Measurements from ENCODE around the gene MORC2.

Gene MORC2

DNA sequence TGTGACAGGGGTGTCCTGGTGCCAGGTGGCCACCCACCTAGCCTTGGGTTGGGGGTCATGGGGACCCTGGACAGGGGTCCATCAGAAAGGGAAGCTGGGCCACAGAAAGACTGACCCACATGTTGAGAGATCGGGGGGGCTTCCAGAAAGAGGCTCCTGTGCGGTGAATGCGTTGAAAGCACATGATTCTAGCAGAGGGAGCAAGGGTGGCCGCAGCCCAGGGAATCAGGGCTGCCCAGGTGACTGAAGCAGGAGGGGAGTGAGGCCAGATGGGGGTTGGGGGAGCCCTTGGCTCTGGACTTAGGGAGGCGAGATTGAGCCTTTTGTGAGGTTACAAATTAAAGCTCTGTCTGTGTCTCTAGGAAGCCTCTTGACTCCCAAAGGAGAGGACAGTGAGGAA is 80.7 kb downstream of the MORC2 start:
- DNase-seq (ENCODE audit: low read depth), result no peak

DNA sequence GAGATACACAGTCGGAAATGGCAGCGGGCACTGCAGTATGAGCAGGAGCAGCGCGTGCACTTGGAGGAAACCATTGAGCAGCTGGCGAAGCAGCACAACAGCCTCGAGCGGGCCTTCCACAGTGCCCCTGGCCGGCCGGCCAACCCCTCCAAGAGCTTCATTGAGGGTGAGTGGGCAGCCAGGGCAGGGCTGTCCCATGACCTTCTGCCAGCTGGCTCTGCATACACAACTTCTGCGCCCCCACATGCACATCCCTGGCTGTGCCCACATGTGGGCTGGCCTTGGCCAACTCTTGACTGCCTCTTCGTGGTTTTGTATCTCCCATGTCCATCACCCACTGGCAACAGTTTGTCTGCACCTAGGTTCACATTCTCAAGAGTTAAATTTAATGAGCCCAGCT is 81.1 kb downstream of the MORC2 start:
- no peak for DNase-seq (ENCODE audit: low read depth)

DNA sequence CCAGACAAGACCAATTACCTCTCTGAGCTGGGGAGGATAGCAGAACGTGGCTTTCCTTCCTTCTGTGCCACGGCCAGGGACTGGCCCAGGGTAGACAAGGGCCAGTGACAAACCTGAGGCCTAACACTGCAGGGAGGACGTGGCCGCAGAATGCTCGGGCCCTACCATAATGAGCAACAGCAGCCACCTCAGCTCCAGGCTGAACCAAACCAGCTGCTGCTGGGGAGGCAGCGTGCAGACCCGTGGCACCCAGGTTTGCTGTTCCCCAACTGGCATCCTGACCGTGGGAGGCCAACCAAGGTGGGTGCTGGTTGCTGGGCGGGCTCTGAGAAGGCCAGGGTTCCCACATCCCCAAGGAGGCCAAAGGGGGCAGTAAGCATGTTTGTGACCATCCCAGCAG is 83.0 kb downstream of the MORC2 start:
- DNase-seq (ENCODE audit: low read depth), result no peak

DNA sequence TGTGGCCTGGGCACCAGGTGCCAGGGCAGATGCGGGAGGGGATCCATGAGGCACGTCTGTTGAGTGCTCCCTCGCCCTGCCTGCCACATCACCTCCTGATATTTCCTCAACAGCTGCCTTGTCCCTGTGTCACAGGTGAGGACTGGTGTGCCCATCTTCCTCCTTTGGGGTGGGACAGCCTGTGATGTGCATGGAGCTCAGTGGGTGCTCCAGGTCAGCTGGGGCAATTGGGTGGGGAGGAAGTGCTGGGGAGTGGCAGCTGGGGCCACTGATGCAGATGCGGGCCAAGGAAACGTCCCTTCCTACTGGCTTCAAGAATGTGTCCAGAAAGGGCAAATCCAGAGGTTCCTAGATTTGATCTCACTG is 83.6 kb downstream of the MORC2 start:
- DNase-seq (ENCODE audit: low read depth), result no peak

DNA sequence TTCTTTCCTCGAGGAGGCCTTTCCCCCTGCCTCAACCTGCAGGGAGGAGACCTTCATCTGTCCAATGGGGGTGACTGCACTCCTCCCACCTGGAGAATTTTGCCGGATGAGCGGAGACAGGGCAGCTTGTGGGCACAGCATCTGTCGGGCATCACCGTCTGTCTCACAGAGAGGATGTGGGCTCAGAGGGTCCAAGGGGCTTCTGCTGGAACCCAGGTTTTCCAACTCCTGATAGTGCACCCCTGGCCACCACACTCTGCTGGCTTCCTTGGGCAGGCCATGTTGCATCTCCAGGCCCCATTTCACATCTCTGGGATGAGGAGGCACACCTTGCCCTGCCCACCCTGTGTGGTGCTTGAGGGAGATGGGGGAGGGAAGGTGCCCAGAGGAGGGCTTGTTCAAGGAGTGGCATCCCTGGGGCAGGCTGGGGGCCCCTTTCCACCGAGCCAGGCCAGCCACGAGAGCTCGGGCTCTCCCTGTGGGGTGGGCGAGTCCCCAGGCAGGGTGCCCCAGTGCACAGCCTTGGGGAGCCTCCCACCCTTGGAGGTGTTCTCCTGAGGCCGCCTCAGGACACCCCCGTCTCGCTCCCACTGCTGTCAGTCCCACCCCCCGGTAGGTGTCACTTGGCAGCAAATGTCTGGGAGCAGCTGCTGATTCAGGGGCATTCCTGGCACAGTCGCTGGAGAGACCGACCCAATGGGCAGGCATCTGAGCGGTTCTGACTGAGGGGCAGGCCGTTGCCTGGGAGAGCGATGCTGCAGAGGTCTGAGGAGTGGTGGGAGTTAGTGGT is 84.2 kb downstream of the MORC2 start:
- no peak for DNase-seq (ENCODE audit: low read depth)

DNA sequence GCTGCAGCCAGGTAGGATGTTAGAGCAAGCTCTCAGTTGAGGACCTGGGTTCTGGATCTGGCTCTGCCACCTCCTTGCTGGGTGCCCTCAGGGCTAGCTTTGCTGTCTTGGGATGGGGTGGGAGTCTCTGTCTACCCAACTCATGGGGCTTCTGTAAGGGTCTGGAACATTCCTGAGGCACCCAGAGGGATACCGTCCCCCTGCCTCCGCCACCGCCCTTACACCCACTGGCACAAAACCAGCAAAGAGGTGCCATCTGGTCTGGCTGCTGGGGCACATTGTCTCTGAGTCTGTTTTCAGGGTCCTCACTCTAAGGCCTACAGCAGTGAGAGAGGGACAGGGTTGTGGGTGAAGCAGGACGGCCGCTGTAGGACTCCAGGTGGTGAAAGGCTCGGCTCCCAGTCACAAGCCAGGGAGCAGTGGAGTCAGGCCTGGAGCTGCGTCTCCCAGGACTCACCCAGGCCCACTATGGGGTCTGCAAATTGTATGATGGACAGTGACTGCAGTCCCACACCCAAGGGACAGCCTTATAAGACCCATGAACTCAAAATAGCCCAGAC is 84.9 kb downstream of the MORC2 start:
- no peak for DNase-seq (ENCODE audit: low read depth)

DNA sequence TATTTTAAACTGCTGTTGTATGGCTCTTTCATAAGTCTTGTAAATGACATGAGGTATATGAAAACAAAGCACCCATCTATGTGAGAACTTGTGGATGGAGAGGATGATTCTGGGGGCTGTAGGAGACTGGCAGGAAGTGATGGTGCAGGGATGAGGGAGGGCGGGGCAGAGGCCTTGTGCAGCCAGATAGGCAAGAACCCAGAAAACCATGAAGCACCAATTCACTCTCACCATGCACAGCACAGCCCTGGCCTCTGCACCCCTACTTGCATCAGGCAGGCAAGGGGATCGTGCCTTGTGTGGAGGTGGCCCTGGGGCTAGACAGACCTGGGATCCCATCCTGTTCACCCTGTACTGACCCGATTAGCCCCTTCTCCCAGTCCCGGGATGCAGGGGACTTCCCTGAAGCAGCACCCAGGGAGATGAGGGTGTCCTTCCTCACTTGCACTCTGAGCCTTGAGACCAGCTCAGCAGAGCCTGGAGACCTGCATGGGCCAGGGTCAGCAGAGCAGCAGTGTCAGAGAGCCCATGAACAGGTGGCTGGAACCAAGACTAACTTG is 85.5 kb downstream of the MORC2 start:
- no peak for DNase-seq (ENCODE audit: low read depth)

DNA sequence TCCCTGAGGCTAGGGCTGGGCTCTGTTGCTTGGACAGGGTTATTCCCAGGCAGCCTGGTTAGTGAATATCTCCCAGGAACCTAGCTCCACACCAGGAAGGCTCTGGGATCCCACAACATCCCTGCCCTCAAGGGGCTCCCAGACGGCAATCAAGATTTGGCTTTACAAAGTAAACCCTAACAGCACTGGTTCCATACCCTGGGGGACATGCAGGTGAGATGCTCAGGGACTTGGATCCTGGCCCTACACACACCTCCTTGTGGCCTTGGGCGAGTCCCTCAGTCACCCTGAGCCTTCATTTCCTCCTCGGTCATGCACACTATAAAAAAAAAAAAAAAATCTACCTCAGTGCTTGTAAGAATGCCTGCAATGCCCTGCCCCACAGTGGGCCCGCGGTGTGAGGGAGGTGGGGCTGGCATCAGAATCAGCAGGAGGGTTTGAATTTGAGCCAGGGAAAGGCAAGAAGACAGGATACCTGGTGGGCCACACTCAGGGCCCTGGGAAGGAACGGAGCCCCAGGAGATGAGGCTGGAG is 86.3 kb downstream of the MORC2 start:
- no peak for DNase-seq (ENCODE audit: low read depth)

DNA sequence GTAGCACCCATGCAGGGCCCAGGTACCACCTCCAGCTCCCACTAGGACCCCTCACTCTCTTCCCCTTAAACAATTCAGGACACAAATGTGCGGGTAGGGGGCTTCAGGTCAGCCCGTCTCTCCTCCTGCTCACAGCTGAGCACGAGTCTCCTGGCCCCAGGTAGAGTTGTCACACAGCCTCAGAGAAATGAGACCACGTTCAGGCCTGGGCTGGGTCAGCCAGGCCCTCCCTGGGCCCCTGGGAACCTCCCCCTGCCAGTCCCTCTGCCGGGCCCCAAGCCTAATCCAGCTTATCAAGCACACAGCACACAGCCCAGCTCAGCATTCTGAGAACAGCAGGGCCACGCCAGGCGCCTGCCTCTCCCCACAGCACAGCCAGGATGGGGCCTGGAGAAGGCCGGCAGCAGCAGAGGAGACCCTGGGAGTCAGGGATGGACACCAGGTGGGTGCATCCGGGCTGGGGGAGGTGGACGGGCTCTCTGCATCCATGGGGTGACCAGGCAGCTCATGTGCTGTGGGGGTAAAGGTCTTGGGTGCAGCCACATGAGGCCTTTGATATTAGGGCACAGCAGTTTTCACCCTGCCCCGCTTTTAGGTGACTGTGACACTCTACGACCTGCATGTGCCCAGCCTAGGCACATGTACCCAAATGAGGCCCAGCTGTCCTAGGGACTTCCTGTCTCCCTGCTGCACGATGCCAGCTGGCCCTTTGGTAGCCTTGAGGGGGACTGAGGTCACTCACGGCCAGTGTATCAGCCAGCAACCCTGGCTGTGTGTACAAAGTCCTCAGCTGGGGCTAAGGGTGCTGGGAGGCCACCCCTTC is 87.0 kb downstream of the MORC2 start:
- no peak for DNase-seq (ENCODE audit: low read depth)

DNA sequence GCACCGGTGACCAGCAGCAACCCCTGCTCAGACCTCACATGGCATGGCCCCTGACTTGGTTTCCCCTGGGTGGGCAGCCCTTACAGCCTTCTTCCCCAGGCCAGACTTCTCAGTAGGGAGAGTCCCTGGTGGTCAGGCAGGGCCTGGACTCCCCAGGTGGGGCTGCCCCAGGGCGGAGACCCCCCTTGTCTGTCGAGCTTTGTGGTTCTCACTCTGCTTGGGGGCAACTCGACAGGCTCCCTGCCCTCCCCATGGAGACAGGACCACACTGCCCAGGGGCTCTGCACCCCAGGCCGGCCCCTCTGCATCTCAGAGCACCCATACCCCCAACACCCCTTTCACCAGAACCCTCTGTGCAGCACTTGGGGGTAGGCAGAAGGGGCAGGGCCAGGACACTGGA is 87.7 kb downstream of the MORC2 start:
- DNase-seq (ENCODE audit: low read depth), result no peak

DNA sequence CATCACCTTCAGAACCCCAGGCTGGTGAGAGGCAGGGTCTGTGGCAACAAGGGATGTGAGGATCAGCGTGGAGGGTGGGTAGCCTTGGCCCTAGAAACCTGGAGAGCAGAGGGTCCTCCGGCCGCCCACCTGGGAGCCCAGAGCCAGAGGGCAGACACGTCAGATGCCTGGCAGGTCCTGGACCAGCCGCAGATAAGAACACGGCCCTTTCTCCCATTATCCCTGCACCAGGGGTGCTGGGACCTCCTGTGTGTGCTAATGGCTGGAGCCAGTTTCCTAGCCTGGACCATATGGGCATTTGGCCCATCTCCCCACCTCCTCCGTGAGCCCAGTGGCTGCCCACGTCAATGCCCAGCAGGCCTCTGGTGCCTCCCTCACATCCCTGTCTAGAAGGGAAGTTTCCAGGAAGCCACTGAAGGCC is 88.4 kb downstream of the MORC2 start:
- no peak for DNase-seq (ENCODE audit: low read depth)

DNA sequence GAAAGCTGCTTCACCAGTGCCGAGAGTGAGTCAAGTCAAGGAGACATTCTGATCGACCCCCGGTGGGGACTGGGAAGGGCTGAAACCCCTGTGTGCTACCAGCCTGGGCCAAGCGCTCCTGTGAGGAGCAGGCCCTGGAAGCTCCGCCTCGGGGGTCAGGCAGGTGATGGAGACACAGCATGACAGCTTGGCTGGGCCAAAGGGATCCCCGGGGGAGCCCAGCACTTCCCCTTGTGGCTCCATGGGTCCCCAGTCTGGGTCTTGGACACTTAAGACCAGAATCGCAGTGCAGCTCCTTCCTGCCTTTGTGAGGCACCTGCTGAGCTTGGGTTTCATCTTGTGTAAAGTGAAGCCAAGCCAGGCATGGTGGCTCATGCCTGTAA is 89.2 kb downstream of the MORC2 start:
- no peak for DNase-seq (ENCODE audit: low read depth)

DNA sequence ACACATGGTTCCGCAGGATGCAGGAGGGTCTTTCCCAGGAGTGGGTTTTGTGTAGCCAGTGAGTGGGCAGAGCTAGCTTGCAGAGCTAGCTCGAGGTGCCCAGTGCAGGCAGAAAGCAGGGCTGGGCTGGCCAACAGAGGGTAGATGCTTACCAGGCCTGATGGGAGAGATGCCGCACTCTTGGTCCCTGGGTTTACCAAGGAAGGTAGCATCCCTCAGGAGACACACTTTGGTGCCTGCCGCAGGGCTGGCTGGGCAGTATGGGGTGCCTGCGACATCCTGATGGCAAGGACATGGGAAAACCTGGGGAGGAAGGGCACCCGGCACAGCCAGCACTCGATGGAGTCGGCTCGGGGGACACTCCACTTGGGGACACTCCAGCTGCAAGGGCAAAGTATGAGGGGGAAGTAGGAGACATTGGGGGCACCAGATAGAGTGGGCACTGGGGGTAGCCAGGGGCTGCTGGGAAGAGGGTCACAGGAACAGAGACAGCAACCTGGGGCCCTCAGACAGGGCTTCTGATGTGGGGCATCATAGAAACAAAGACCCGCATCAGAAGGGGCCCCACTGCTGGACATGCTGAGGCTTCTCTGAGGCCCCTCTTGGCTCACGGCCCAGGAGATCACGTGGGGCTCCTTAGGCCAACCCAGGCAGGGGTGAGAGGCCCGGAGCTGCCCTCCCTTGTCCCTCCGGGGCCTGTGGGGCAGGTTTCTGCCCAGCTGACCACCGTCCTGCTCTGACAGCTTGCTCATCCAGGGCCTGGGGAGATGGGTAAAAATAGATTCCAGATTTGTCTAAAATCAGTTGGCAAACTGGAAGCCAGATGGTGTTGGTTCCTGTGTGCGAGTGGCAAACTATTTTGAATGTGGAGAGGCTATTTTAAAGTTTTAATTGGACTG is 89.8 kb downstream of the MORC2 start:
- DNase-seq (ENCODE audit: low read depth), result no peak

DNA sequence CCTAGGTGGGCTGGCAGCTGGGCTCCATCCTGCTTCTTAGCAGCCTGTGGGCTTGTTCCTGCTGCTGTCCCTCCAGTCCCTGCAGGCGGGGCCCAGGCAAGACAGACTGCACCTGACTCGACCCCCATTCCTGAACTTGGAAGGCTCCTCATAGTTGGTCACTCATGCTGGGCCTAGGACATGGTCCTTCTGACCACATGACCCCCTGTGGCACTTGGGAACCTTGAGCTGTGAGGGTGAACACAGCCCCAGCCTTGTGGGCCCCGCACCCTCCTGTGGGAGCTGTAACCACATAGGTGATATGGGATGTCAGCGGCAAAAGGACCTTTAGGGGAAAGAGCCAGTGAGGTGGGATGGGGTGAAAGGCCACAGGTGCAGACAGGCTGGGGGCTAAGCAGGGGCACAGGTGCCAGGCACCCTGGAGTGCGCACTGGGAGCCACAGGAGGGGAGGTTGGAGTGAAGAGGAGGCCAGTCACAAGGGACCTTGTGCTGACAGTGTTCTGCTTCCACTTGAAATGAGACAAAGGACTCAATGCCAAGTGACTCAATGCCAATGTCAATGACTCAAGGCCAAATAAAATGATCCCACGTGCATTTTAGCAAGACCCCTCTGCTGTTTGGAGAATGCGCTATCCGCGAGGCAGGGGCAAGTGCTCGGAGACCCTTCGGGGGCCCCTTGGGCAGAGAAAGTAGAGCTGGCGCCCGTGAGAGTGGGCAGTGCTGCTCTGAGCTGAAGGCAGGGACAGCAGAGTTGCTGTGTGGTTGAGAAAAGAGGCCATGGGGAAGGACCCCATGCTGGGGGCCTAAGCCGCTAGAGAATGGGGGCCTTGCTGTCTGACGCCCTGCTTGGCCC is 90.7 kb downstream of the MORC2 start:
- no peak for DNase-seq (ENCODE audit: low read depth)

DNA sequence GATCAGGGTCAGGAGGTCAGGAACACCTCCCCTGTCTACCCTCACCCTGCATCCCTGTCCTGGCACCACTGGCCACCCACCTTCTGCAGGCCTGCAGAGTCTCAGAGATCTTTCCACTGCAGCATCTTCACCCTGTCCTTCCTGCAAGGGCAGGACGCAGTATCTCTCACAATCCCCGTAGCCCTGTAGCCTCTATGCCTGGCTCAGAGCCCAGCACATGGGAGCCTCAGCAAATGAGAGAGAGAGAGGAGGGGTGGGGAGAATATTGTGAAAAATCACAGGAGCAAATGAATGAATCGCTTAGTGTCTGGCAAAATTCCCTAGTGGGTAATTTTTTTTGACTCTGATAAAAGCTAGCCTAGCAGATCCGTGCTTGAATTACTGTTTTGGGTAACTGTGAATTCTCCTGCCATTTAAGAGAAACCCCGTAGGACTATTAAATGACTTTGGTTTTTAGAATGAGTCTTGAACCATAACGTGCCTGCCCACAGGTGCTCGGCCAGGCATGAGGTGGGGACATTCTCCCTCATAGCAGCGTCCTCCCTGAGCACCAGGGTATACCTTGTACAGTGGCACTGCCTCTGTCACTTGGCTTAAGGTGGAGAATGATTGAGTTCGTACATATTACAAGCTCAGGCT is 91.5 kb downstream of the MORC2 start:
- DNase-seq (ENCODE audit: low read depth), result no peak

DNA sequence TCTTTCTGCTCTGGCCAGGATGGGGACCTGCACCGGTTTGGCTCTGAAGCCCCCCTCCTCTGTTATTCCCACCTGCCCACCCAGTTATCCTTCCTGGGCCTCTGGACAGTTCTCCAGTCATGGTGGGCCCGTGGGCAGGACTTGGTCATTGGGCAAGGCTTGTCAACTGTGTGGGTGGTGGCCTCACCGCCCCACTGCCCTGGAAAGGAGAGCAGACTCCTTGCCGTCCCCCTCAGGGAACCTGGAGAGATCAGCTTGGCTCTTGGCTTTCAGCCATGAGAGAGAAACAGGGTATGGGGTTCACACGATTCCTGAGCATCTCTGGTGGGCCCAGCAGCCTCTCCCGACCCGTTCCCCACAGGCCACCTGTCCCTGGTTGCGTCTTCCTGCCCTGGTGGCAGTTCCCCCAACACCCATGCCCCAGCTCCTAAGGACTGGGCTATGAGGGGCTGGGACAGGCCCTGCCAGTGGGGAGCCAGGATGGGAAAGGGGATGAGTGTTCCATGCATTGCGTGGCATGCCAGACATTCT is 92.3 kb downstream of the MORC2 start:
- no peak for DNase-seq (ENCODE audit: low read depth)

DNA sequence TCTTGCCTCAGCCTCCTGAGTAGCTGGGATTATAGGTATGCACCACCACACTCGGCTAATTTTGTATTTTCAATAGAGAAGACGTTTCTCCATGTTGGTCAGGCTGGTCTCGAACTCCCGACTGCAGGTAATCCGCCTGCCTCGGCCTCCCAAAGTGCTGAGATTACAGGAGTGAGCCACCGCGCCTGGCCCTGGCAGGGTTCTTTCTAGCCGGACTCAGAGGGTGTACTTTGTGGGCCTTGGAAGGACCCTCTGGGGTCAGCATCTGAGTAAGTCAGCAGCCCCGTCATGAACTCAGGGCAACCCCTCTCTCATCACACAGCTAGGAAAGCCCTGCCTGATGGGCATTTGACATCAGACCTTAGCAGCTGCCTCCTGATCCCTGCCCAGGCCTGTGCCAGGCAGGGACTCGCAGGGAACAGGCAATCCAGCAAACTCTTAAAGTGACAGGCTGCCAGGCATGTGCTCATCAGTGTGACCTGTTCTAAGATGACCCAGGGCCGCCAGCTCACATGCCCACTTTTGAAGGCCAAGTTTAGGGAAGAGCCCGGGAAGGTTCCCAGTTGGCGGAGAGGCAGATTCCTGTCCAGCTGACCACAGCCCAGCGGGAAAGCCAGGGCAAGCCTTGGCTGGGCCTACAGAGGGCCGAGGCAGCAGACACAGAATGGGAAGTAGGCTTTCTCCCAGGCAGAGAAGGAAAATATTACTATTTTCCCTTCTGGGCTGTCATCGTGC is 92.9 kb downstream of the MORC2 start:
- no peak for DNase-seq (ENCODE audit: low read depth)
